ENCODE results near the gene ITGAE.
A peak's percentile ranks its signal among the peaks of the same experiment; 100 is the strongest.
"Not testable (repeated sequence)": the region's sequence is repeated elsewhere in the genome, so short reads cannot be mapped to it uniquely, and the experiment has no call there.

Gene ITGAE

GRCh38 chr17:3794557-3795389, 6.2 kb downstream of the ITGAE start:
- no peak for TF ChIP-seq CTCF (conservative IDR thresholded peaks at IDR 0.05; ENCODE audit: low read depth, low read length)
- DNase-seq (ENCODE audit: low read depth), result peak; percentile 56
- no peak overlapping the region for H3K4me3 ChIP-seq (ENCODE audit: low read depth, low read length)

- H3K4me3 ChIP-seq (ENCODE audit: low read depth, low read length); DNase-seq (ENCODE audit: low read depth): not testable (repeated sequence)
Measured at GRCh38 chr17:3794152-3794551, 6.8 kb downstream of the ITGAE start.

- H3K4me3 ChIP-seq (ENCODE audit: low read depth, low read length); DNase-seq (ENCODE audit: low read depth): not testable (repeated sequence)
Measured at GRCh38 chr17:3793258-3793657, 7.7 kb downstream of the ITGAE start.

GRCh38 chr17:3792481-3792880, 8.5 kb downstream of the ITGAE start:
- DNase-seq (ENCODE audit: low read depth), result no peak
- H3K4me3 ChIP-seq (ENCODE audit: low read depth, low read length), result no peak overlapping the region
- TF ChIP-seq CTCF (conservative IDR thresholded peaks at IDR 0.05; ENCODE audit: low read depth, low read length), result no peak

GRCh38 chr17:3788200-3788599, 12.8 kb downstream of the ITGAE start:
- DNase-seq (ENCODE audit: low read depth), result no peak
- H3K4me3 ChIP-seq (ENCODE audit: low read depth, low read length), result no peak overlapping the region
- TF ChIP-seq CTCF (conservative IDR thresholded peaks at IDR 0.05; ENCODE audit: low read depth, low read length), result no peak

GRCh38 chr17:3785323-3785722, 15.7 kb downstream of the ITGAE start:
- H3K4me3 ChIP-seq (ENCODE audit: low read depth, low read length); DNase-seq (ENCODE audit: low read depth): not testable (repeated sequence)

GRCh38 chr17:3782751-3783150, 18.2 kb downstream of the ITGAE start:
- no peak overlapping the region for H3K4me3 ChIP-seq (ENCODE audit: low read depth, low read length)
- no peak for TF ChIP-seq CTCF (conservative IDR thresholded peaks at IDR 0.05; ENCODE audit: low read depth, low read length)
- no peak for DNase-seq (ENCODE audit: low read depth)

- no peak for TF ChIP-seq CTCF (conservative IDR thresholded peaks at IDR 0.05; ENCODE audit: low read depth, low read length)
- H3K4me3 ChIP-seq (ENCODE audit: low read depth, low read length), result no peak overlapping the region
- DNase-seq (ENCODE audit: low read depth), result no peak
Measured at GRCh38 chr17:3780986-3781385, 20.0 kb downstream of the ITGAE start.

Measured in choroid plexus epithelial cell (primary cell).